Fibroblast of the aortic adventitia (primary cell): ENCODE measurements around the gene UBXN6. TPM values are rescaled to one million over a fixed set of nuclear protein-coding genes. Genes with fewer than 3 reads are reported as not detected.

ENCODE experiments used
- DNase-seq: peaks from one replicate; pipeline ENCODE4 v3.0.0-alpha.2; 2010; ENCODE audit warnings: low read depth
- H3K4me3 ChIP-seq: 2 replicates; pipeline ENCODE4 v1.5.1; 2011; ENCODE audit warnings: low read depth, mild to moderate bottlenecking, control low read depth, low read length, moderate library complexity
- small RNA-seq: library from RNA; depleted of rRNA; stranded (forward); fragments of <200 nt; gene quantifications from one replicate; pipeline ENCODE3, GENCODE V24; 2012
- total RNA-seq: library from RNA; depleted of rRNA; stranded (reverse); fragments of >200 nt; gene quantifications from 2 replicates; pipeline ENCODE4 v1.2.3, GENCODE V29; 2012; ENCODE audit warnings: low replicate concordance
- TF ChIP-seq, protein P1 (sequence below): IDR thresholded peaks from 2 replicates; pipeline ENCODE4 v1.5.1; 2011; ENCODE audit warnings: mild to moderate bottlenecking, low read length, control low read depth, inconsistent platforms; ENCODE audit not compliant: insufficient read depth

Gene UBXN6
- total RNA-seq, 1 donor = 87.9 TPM

DNA sequence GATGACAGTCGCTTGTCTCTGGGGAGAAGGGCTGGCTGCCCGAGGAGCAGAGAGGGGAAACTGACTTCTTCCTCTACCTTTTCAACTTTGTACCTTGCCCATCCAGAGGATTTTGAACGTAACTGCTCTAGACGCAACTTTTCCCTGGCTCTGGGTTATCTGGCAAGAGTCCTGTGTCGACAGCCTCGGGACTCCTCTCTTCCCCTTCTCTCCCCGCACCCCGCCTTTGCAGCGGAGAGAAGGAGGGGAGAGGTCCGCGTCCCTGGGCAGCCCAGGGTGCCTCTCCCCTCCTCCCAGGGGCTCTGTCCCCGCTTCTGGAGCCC is 57.8 kb downstream of the UBXN6 start:
- peak; percentile 39 for DNase-seq
- TF ChIP-seq, protein P1, sequence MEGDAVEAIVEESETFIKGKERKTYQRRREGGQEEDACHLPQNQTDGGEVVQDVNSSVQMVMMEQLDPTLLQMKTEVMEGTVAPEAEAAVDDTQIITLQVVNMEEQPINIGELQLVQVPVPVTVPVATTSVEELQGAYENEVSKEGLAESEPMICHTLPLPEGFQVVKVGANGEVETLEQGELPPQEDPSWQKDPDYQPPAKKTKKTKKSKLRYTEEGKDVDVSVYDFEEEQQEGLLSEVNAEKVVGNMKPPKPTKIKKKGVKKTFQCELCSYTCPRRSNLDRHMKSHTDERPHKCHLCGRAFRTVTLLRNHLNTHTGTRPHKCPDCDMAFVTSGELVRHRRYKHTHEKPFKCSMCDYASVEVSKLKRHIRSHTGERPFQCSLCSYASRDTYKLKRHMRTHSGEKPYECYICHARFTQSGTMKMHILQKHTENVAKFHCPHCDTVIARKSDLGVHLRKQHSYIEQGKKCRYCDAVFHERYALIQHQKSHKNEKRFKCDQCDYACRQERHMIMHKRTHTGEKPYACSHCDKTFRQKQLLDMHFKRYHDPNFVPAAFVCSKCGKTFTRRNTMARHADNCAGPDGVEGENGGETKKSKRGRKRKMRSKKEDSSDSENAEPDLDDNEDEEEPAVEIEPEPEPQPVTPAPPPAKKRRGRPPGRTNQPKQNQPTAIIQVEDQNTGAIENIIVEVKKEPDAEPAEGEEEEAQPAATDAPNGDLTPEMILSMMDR = no peak
- H3K4me3 ChIP-seq = peak overlapping the region; percentile 89

DNA sequence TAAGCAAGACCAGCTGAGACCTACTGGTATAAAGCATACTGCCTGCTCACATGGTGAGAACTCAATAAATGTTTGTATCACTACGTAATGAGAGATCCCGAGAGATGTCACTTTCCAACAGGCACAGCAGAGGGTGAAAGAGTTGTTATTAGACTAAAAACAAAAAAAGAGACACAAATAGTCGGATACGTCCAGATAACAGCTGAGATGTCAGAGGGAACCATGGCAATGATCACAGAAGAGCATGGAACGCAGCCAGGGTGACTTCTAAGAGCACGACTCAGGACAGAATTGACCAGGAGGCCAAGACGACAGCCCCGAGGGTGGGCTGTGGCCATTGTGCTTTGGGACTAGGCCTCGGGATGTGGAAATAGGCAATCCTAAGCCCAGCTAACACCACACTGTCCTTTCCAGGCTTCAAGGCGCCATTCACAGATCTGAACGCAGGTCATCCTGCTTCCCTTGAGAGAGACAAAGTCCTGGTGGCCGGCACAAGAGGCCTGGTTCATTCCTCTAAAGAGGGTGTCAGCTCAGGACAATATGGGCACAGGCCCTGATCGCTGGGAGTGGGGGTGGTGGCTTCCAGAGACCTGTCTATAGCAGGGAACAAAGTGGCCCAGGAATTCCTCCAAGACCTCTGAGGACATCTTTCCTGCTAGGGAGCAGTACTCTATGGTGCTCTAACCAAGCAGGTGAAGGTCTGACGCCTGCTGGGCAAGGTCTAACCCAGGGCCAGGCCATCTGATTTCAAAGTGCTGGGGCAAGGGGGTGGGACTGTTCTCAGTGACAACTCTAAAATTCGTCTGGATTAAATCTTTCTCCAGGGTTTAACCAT is 60.4 kb downstream of the UBXN6 start:
- H3K4me3 ChIP-seq = peak overlapping the region; percentile 22
- DNase-seq = no peak
- TF ChIP-seq, protein P1 = no peak

Small RNAs within 50 kb of the gene (small RNA-seq; reads per million reads assigned to genes)
- not detected for gene MIR4746

Other genes starting within 250 kb of the UBXN6 start
- gene EBI3, start 228.3 kb downstream of the UBXN6 start, total RNA-seq = 0.33 TPM in 1 of 2 replicates, not detected in the other
- 16.8 and 17.2 TPM in 2 replicates for gene YJU2, start 210.7 kb downstream of the UBXN6 start, total RNA-seq
- not detected in 2 replicates for gene SHD, start 178.5 kb downstream of the UBXN6 start, total RNA-seq
- not detected in 2 replicates for gene TMIGD2, start 155.4 kb downstream of the UBXN6 start, total RNA-seq
- gene FSD1, start 153.2 kb downstream of the UBXN6 start, total RNA-seq = 6.3 and 7.5 TPM in 2 replicates
- gene STAP2, start 119.0 kb downstream of the UBXN6 start, total RNA-seq = 1.2 and 7.5 TPM in 2 replicates
- 5.4 and 13.2 TPM in 2 replicates for gene MPND, start 114.2 kb downstream of the UBXN6 start, total RNA-seq
- 49.1 and 97.2 TPM in 2 replicates for gene SH3GL1, start 57.2 kb downstream of the UBXN6 start, total RNA-seq
- gene CHAF1A, start 55.2 kb downstream of the UBXN6 start, total RNA-seq = 8.6 and 25.8 TPM in 2 replicates
- 41.0 and 69.4 TPM in 2 replicates for gene HDGFL2, start 14.5 kb upstream of the UBXN6 start, total RNA-seq
- gene PLIN4, start 60.7 kb upstream of the UBXN6 start, total RNA-seq = 0.90 and 6.6 TPM in 2 replicates
- gene PLIN5, start 77.4 kb upstream of the UBXN6 start, total RNA-seq = 0.16 TPM in 1 of 2 replicates, not detected in the other
- gene LRG1, start 82.2 kb upstream of the UBXN6 start, total RNA-seq = not detected in 2 replicates
- 0.72 and 1.7 TPM in 2 replicates for gene SEMA6B, start 101.9 kb upstream of the UBXN6 start, total RNA-seq
- 1.1 and 2.3 TPM in 2 replicates for gene TNFAIP8L1, start 181.7 kb upstream of the UBXN6 start, total RNA-seq
- 61.2 and 112 TPM in 2 replicates for gene MYDGF, start 212.5 kb upstream of the UBXN6 start, total RNA-seq